Coronary artery (tissue), 2 donors: Measurements from ENCODE around the gene GSX2.

Experiments
- DNase-seq: peaks from one replicate; pipeline ENCODE4 v3.0.0-alpha.2; 2017; ENCODE audit warnings: low spot score
- H3K27ac ChIP-seq, 2 donors: fragments of 200-600 bp; sonication (generic); one replicate each; pipeline ENCODE4 v1.5.1; 2016 to 2019
- H3K4me3 ChIP-seq: fragments of 200-600 bp; sonication (generic); 2 replicates; pipeline ENCODE4 v1.5.1; 2016; ENCODE audit warnings: mild to moderate bottlenecking, moderate library complexity
- TF ChIP-seq, protein P1 (sequence below): fragments of 200-600 bp; sonication (generic); IDR thresholded peaks from one replicate; pipeline ENCODE4 v1.5.1; 2019; ENCODE audit warnings: antibody characterized with exemption

Gene GSX2

GRCh38 chr4:54064317-54065111 is 35.4 kb upstream of the GSX2 start, which contains the start of gene CHIC2:
CHIC2 (minus strand) TSS chr4:54064605; CDS start chr4:54064300, 305 bp downstream.
- peak; percentile 97 for DNase-seq
- peak within 1 kb of the TSS; percentile 98 for H3K4me3 ChIP-seq
- peak within 1 kb of the TSS; percentile 89 to 99 for H3K27ac ChIP-seq
- TF ChIP-seq, protein P1, sequence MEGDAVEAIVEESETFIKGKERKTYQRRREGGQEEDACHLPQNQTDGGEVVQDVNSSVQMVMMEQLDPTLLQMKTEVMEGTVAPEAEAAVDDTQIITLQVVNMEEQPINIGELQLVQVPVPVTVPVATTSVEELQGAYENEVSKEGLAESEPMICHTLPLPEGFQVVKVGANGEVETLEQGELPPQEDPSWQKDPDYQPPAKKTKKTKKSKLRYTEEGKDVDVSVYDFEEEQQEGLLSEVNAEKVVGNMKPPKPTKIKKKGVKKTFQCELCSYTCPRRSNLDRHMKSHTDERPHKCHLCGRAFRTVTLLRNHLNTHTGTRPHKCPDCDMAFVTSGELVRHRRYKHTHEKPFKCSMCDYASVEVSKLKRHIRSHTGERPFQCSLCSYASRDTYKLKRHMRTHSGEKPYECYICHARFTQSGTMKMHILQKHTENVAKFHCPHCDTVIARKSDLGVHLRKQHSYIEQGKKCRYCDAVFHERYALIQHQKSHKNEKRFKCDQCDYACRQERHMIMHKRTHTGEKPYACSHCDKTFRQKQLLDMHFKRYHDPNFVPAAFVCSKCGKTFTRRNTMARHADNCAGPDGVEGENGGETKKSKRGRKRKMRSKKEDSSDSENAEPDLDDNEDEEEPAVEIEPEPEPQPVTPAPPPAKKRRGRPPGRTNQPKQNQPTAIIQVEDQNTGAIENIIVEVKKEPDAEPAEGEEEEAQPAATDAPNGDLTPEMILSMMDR: no peak

GRCh38 chr4:54065282-54066087 is 34.5 kb upstream of the GSX2 start:
- H3K27ac ChIP-seq: peak overlapping the region; percentile 89 to 99
- DNase-seq: no peak
- TF ChIP-seq, protein P1: no peak
- H3K4me3 ChIP-seq: peak overlapping the region; percentile 98

GRCh38 chr4:54066088-54066415 is 33.9 kb upstream of the GSX2 start:
- H3K4me3 ChIP-seq: no peak overlapping the region
- H3K27ac ChIP-seq: peak overlapping the region; percentile 89 to 99
- DNase-seq: peak; percentile 76
- TF ChIP-seq, protein P1: no peak

- H3K27ac ChIP-seq: peak overlapping the region; percentile 36 to 83
- no peak for DNase-seq
- no peak overlapping the region for H3K4me3 ChIP-seq
- TF ChIP-seq, protein P1: no peak
These were observed 33.2 kb upstream of the GSX2 start for GRCh38 chr4:54066718-54067129.

- TF ChIP-seq, protein P1: no peak
- peak overlapping the region; percentile 36 to 83 for H3K27ac ChIP-seq
- peak; percentile 79 for DNase-seq
- H3K4me3 ChIP-seq: no peak overlapping the region
These were observed 32.8 kb upstream of the GSX2 start for GRCh38 chr4:54067166-54067565.

DNA sequence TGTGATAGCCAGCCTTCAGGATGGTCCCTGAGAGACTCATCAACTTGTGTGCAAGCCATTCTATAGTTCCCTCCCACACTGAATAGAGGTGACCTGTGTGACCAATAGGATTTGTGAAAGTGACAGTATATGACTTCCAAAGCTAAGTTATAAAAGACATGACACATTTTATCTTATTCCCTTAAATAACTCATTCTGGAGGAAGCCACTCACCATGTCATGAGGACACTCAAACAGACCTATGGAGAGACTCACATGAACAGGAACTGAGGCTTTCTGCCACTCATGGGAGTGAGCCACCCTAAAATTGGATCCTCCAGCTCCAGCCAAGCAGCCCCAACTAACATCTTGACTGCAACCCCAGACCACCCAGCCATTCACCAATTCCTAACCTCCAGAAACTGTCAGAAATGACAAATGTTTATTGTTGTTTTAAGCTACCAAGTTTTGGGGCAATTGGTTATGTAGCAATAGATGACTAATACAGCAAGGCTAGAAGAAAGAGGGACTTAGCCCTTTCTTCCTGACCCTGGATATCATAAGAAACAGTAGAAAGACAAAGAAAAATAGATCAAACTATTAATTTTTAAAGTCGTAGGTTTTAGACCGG is 26.6 kb upstream of the GSX2 start:
- DNase-seq: no peak
- TF ChIP-seq, protein P1: no peak

More for the DNA sequence above, 26.6 kb upstream of the GSX2 start:
- Histone ChIP-seq H3K4me3 (no peak overlapping the region), H3K27ac (no peak overlapping the region)
